ENCODE data around the gene IL6ST.

IL6ST gene

GRCh38 chr5:55895346-55895745, 99.4 kb downstream of the IL6ST start:
- no peak for DNase-seq (ENCODE audit: low spot score)

- no peak for DNase-seq (ENCODE audit: low spot score)
Measured at GRCh38 chr5:55894135-55894534, 100.6 kb downstream of the IL6ST start.

- no peak for DNase-seq (ENCODE audit: low spot score)
Measured at GRCh38 chr5:55892479-55892878, 102.3 kb downstream of the IL6ST start.

GRCh38 chr5:55888205-55888604, 106.6 kb downstream of the IL6ST start:
- no peak for DNase-seq (ENCODE audit: low spot score)

- DNase-seq (ENCODE audit: low spot score) = no peak
Measured at GRCh38 chr5:55885359-55885758, 109.4 kb downstream of the IL6ST start.

Data from AG08395 (cell line).